Erythroblast (primary cell): ENCODE results near the gene CCDC158.

Experiments
- GATA1 ChIP-seq: IDR thresholded peaks from 2 replicates; pipeline ENCODE4 v1.6.1; 2011; ENCODE audit warnings: low read depth, mild to moderate bottlenecking, control low read depth, low read length, moderate library complexity
- POLR2A ChIP-seq: IDR thresholded peaks from 2 replicates; pipeline ENCODE4 v1.6.1; 2011; ENCODE audit warnings: mild to moderate bottlenecking, low read length

DNA sequence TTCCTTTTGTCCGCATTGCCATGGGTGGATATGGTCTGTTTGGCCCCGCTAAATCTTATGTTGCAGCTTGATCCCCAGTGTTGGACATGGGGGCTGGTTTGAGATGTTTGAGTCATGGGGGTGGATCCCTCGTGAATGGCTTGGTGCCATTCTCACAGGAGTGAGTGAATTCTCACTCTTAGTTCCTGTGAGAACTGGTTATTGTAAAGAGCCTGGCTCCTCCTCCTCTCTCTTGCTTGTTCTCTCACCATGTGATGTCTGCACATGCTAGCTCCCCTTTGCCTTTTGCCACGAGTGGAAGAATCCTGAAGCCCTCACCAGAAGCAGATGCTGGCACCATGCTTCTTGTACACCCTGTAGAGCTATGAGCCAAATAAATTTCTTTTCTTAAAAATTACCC lies 137.0 kb downstream of the CCDC158 start:
- no peak for TF ChIP-seq POLR2A
- no peak for TF ChIP-seq GATA1
